ENCODE results near the gene PIK3C3.
A peak's percentile ranks its signal among the peaks of the same experiment; 100 is the strongest.

The PIK3C3 gene

DNA sequence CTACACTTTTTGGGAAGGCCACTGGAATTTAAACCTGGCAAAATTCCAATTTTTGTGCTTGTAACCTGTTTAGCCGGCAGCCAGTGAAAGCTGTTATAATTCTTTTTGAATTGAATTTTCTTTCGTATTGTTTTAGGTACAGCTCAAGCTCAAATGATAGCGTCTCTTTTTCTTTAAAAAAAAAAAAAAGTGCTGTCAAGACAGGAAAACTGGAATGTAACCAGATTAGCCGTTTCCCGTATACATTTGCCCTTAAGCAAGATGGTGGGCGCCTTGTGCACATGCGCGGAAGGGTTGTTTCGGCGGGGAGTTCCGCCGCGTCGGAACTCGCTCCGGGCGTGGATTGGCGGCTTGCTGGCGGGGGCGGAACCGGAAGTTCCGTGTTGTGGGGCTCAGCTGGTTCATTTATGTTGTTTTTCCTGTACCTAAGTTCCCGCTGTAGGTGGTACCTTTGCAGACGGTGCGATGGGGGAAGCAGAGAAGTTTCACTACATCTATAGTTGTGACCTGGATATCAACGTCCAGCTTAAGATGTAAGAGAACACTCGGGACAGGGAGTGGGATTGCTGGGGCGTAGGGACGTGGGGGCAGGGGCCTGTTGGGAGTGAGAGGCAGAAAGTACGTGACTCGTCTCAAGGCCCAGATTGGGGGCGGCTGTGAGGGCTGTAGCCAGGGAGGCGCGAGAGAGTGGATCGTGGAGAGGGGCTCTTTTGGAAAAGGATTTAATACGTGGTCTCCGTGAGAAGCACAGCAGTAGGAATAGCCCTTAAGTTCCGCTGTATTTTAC, at the start of gene PIK3C3:
Gene PIK3C3 (plus strand): TSS at position 408 of the 787 bp plus-strand sequence. CDS start 58 bp downstream, at position 466.
- peak; percentile 97 for DNase-seq

DNA sequence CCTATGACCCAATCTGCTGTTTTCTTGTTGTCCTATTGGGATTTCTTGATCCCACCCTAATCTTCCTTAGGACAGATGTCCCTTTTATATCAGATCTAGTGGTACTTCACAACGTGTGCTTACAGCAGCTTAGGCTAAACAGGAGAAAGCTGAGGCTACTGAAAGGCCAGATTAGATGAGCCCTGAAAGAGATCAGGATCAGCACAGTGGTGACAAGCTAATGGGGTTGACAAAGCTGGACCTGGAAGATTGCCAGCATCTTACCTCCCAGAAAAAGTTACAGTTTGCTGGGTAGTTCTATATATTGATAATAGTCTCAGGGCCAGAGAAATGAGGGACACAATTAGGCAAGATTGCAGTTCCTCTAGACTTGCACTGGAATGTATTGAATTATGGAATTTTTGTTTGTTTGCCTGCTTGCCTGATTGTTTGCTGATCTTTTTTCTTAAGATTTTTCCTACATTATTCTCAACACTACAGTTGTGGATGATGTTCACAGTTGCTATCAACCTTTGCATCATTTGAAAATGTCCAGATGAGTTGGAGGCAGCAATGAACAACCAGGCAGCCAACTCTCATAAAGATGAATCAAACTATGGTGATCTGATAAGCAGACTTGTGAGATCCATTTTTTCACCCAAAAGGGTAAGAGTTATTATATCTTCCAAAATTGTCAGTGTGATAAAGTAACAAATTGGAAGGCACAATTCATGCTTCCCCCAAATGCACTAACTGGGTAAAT, 49.1 kb upstream of the PIK3C3 start:
- DNase-seq = no peak

DNA sequence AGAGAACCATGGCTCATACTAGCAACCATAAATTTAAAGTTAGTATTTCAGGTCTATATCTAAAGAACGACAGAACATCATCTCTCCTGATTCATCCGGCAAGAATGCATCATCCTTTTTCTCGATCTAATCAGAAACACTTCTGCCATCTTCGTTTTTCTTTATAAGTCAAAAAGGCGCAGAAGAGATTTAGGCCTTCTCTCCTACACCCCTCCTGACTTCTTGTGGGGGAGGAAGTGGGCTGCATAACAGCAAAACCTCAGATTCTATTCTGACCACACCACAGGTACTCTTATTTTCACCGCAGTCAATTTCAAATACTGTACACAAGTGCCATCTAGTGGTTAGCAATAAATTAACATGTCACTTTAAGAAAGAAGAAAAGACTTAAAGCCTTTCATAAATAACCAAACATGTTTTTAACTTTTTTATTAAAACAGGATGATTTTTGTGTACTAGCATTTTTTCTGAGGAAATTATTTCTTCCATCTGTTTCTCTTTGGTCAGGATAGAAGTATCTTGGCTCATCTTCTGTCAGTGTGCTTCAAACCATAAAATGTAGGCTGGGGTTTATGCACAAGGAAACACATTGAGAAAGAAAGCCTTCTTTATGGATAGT, 48.4 kb upstream of the PIK3C3 start:
- DNase-seq = peak; percentile 67

DNA sequence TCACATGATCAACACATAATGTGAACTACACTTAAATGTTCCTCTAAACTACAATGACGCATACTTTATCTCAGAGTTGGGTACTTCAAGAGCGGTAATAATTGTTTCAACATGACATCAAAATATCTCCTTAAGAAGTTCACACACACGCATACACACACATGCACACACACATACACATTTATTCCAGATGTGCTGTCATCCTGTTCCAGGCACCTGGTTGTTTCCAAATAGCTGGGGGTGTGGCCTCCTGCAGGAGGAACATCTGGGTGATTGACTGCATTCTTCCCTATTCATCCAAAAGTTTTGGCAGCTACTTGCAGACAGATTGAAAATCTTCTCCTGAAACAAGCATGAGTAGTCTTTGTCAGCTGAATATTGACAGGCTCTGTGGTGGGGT, 37.9 kb upstream of the PIK3C3 start:
- no peak for DNase-seq

DNA sequence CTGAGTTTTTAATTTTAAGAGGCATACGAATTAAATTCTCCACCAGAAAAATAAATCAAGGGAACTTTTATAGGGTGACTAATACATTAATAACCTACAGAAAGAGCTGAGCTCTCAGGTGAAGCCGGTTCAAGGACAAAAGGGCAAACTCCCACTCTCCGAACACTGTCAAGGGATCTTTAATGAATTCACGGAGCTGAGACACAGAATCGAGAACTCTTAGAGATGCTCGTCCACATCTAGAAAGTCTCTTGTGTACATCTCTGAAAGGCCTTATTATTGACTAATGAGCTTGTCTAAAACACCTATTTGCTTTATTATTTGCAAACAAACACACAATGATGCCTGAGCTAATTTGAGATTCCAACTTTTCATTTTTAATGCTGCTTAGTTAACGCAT, 33.3 kb upstream of the PIK3C3 start:
- no peak for DNase-seq

DNA sequence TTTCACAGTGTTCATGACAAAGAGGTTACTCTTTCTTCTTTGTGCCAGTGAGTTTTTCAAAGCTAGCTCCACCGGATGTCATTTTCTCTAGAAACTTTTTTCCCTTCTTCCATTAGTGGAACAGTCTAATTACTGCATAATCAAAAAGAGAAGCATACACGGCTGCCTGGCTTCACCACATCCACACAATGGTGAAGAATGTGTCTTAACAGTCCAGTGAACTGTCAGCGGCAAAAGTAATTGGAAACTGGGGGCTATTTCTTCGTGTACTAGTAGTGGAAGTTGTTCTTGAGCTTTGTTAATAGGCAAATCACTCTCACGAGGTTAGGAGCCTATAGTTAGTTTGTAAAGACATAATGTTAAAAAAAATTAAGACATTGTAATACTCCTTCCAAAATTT, 32.9 kb upstream of the PIK3C3 start:
- DNase-seq = no peak

DNA sequence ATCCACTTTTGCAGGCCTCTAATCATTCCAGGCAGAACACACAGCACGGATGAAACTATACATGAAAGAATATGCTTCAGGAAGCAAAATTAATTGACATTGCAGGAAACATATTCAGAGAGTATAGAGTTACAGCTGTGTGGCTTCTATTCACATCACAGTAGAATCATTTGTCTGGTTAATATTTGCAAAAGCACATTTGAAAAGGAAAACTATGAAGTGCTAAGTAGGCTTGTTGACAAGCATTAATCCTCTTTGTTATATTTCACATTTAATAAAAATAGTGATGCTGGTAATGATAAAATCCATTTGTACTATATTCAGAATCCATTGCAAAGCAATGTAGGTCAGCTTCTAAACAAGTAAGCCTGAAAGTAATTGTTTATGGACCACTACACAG, 32.2 kb upstream of the PIK3C3 start:
- no peak for DNase-seq

DNA sequence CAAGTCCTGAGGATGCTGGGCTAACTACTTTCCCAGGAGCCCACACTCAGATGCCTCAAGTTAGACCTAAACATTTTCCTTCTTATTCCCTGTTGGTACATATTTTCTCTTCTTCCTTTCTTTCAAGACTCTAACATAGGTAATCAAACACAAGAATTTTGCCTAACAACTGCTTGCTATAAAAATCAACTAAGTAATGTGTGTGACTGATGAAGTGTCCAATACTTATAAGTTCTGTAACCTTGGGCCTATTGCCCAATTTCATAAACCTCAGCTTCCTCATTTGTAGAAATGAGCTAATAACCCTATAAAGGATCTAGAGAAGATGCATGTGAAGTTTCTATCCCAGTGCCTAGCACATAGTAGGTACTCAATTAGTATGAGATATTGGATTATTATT, 31.6 kb upstream of the PIK3C3 start:
- DNase-seq = no peak

DNA sequence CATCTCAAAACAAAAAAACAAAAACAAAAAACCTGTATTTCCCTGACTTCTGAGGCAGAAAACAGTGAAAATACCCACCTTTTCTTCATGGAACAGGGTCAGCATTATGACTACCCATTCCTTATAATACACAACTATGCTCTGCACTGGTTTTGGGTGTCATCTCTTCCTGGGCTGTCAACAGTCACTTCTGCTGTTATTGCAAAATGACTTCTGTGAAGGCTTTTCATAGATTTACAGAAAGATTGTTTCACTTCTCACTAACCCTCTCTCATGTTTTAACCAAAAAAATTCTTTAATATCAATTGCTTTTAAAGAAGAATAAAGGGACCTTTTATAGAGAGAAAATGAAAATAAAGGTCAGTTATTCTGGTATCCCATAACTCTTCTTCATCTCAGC, 26.5 kb upstream of the PIK3C3 start:
- no peak for DNase-seq

DNA sequence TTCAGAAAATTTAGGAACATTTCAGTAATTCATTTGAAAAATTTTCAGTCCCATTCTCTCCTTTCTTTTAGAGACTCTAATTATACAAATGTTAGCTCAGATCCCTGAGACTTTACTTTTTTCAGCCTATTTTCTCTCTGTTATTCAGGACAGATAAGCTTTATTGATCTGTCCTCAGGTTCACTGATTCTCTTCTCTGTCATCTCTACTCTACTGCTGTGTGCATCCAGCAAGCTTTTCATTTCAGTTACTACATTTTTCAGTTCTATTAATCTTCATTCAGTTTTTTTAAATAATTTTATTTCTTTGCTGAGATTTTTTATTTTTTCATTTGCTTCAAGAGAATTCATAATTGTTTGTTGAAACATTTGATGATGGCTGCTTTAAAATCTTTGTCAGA, 22.1 kb upstream of the PIK3C3 start:
- no peak for DNase-seq

DNA sequence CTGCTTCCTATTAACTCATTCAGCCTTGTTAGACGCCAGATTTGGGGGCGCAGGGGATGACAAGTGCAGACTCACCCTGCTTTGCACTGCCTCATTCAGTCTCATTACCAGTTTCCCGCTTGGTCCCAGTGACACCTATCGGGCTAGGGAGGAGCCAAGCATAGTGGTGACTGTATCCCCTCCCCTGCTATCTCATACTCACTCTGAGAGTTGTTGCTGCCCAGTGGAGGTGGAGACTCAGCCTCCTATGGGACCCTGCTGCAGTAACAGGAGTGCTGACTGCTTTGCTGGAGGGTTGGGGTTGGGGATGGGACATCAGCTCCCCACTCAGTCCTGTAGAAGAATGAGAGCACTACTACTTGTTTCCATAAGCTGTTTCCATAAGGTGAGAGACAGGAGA, 21.3 kb upstream of the PIK3C3 start:
- no peak for DNase-seq

DNA sequence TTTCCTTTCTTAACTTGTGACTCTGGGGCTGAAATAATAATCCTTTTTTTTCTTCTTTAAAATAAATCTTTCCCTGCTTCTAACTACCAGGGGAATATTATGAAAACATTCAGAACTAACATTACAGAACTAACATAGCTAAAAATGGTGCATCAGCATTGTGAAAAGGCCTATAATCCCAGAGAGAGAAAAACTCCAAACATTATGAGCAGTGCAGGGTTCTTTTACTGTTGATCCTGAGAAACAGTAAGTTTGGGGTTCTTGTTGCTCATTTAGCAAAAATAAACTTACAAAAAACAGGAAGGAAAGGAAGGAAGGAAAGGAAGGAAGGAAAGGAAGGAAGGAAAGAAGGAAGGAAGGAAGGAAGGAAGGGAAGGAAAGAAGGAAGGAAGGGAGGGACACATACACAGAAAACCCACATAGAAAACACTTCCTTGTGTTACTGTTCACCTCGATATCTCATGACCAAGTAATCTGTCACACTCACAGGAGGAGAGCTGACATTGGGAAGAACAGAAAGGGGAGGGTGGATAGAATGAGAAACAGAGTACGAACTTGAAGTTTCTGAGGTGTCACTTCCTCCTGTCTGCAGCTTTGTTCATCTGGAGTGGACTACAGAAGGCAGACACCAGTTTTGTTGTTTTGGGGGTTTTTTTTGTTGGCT, 18.4 kb upstream of the PIK3C3 start:
- DNase-seq = no peak

DNA sequence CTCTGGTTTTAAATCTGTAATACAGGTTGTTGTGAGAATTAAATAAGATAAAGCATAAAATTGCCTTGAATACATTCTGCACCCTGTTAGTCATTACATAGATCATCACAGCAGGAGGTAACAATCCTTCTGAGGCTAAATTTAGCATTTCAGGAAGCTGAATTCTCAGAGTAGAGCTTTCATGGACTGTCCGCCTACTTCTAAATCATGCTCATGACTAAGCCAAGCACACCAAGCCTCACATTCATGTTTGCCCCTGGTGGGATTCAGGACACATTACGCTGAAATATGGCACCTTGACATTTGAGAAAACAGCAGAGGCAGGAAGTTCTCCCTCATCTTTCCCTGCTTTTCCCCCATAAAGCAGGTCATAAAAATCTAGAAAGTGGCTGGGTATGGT, 16.6 kb upstream of the PIK3C3 start:
- DNase-seq = no peak

DNA sequence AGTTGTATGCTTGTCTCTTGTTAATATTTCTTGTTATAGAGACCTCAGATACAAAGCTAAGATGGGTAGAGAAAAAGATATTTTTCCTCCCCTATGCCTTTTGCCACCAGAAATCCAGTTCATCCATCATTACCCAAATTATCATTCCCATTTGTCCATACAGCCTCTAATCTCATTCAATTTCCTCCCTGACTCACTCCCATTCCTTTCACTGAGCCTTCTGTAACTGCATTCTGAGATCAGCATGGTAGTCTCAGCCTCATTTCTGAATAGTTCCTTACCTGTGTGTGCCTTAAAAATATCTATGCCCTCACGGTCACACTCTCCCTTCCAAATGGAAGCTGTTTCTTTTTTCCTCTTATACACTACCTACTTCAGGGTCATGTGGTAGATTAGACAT, 15.7 kb upstream of the PIK3C3 start:
- DNase-seq = no peak

DNA sequence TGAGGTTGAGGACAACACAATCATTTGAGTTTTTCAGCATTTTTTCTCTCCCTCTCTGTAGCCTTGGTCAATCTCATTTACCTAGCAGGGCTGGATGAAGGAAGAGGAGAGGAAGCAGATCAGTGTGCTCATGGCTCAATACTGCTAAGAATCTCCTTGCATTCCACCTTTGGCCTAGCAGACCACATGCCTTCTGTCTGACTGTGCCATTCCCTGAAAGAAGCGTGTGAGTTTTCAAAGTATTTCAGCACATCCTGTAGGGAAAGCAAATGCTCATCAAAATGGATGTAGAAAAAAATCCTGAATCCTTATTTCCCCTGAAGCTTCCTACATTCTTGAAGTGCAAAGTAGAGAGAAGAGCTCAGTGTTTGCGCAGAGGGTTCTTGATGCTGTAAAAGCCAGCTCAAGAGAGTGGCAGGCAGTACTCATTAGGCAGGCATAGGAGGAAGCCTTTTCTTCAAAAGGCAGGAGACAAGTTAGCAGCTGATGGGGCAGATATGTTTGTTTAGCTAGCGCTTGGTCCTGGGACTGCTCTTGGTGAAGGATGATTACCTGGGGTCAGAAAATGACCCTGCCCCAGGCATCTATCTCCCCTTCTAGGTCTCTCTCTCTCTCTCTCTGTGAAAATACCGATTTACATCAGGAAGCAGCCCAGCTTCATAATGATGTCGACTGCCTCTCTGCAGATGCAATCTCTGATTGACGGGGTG, 14.4 kb upstream of the PIK3C3 start:
- no peak for DNase-seq

DNA sequence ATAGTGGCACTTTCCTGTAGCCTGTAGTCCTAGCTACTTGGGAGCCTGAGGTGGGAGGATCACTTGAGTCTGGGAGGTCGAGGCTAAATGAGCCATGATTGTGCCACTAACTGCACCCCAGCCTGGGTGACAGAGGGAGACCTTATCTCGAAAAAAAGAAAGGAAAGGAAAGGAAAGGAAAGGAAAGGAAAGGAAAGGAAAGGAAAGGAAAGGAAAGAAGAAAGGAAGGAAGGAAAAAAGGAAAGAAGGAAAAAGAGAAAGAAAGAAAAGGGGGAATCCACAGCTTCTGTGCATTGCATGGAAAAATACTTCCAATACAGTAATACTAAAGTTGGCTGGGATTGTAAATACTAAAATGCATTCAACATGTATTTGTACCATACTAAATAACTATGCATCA, 12.8 kb upstream of the PIK3C3 start:
- DNase-seq = no peak

DNA sequence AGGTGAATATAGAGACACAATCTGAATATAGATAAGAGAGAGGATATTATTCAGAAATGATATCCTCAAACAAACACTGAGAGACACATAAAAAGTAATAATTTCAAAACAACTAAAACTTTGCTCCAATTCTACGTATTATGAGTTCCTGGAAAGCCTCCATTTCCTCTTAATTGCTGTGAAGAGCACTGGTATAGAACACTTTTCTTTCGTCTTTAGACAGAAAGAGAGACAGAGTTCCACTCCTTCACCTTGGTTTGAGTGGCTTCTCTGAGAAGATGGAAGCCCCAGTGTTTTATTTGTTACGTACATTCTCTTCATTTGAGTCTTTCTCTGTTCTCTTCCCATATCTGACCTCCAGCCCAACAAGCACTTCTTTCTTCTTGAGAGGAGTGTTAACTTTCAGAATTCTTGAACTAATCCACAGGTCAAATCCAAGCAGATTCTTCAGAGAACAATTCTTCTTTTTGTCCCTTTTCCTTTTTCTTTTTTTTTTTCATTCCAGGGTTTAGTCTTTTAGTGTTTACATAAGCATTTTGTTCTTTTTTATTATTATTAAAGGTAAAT, 6.4 kb upstream of the PIK3C3 start:
- DNase-seq = peak; percentile 47

DNA sequence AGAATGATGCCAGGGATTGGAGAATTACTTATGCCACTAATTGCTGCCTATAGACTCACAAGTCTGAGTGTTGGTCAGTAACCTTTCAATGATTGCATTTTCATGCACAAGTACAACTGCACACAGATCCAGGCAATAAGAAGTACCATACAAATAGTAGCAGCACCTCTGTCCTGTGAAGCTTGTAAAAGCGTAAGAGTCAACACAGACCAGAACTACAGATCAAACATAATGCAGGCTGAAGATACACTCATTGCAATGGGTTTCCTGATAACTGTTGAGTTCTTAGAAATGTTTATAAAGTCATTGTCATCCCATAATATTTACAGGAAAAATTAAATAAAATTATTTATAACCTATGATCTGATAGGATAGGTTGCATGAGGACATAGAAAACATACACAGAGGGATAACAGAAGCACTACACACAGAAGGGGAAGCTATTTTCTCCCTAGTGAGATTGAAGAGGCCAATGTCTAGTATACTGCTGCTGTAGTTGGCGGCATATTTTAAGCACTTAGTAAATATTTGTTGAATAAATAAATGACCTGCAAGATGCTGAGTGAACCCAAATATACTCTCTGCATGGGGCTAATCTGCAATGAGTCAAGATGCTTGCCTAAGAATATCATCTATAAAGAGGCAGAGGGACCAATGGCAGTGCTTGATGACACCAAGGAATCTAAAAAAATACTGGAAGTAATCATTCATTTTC, 5.7 kb upstream of the PIK3C3 start:
- no peak for DNase-seq

DNA sequence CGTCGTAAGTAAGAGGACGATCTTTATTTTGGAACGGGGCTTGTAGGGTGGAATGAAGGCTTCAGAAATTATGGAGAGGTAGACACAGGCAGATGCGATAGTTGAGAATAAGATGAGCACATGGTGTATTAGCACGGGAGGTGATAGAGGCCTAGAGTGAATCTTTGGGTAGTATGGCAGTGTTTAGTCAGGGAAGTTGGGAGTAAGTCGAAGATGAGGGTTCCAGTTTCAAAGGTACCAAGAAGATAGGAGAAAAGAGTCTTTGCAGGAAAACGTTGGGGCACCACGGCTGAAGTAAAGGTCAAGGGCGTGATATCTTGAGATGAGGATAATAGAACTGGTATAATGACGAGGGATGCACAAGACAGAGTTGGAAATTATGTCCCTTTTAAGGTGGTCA, 654 bp downstream of the PIK3C3 start:
- DNase-seq = no peak

DNA sequence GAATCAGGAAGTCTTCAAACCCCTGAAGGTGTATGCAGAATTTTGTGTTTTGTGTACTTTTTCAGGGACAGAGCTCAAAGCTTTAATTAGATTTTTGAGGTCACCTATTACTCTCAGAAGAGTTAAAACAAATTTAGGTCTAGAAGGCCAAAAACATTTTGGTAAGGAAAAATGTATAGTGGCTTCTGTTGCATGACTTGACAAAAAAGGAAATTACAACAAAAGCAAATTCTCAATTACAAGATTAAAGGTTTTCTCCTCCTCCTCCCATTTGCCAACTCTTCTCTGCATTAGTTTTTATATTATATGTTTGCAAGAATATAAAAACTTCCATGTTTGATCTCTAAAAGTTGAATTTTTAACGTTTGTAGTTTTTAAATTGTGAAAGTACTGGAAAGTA, 4.0 kb downstream of the PIK3C3 start:
- no peak for DNase-seq

DNA sequence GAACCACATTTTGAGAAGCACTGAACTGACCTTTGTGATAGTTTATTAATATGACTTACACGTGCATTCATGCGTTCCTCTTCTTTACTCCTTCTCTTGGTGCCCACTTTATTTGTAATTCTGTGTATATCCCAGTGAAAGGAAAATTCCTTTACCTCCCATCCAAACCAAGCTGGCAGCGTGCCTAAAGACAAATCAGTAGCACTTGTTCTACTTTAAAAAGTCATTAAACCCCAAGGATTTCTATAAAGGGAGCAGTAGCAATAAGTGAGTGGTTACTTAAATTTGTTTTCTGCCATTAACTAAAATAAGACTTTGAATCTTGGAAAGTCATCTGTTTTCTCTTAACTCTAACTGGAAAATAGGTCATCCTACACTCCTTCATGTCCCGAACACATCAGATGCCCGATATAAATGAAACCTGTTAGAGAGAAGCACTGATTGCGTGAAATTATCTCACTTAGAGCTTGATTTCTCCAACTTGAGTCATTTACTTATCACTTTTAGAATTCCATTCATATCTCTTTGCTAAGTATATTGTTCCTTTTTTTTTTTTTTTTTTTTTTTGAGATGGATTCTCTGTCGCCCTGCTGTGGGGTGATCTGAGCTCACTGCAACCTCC, 10.7 kb downstream of the PIK3C3 start:
- DNase-seq = no peak
